Hepatocyte (in vitro differentiated cells): Measurements from ENCODE around the gene HSPBAP1.
"Not testable (repeated sequence)": the region's sequence is repeated elsewhere in the genome, so short reads cannot be mapped to it uniquely, and the experiment has no call there.

Source experiments
- CTCF ChIP-seq: fragments of 200-600 bp; sonication (generic); IDR thresholded peaks from 2 replicates; pipeline ENCODE4 v1.5.1; 2016; ENCODE audit warnings: antibody characterized with exemption, mild to moderate bottlenecking; ENCODE audit not compliant: poor library complexity
- EZH2 ChIP-seq: fragments of 200-600 bp; sonication (generic); IDR thresholded peaks from 2 replicates; pipeline ENCODE4 v1.6.1; 2016; ENCODE audit warnings: antibody characterized with exemption, mild to moderate bottlenecking, borderline replicate concordance

DNA sequence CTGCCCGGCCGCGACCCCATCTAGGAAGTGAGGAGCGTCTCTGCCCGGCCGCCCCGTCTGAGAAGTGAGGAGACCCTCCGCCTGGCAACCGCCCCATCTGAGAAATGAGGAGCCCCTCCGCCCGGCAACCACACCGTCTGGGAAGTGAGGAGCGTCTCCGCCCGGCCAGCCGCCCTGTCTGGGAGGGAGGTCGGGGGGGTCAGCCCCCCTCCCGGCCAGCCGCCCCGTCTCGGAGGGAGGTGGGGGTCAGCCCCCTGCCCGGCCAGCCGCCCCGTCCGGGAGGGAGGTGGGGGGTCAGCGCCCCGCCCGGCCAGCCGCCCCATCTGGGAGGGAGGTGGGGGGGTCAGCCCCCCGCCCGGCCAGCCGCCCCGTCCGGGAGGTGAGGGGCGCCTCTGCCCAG is 46.3 kb downstream of the HSPBAP1 start:
- not testable (repeated sequence) for TF ChIP-seq CTCF, EZH2
